Measurements from ENCODE around the gene ARL8A. TPM values are rescaled to one million over a fixed set of nuclear protein-coding genes. Genes with fewer than 3 reads are reported as not detected.
"Not testable (repeated sequence)": the region's sequence is repeated elsewhere in the genome, so short reads cannot be mapped to it uniquely, and the experiment has no call there.

The ARL8A gene
- total RNA-seq: 63.6 TPM

DNA sequence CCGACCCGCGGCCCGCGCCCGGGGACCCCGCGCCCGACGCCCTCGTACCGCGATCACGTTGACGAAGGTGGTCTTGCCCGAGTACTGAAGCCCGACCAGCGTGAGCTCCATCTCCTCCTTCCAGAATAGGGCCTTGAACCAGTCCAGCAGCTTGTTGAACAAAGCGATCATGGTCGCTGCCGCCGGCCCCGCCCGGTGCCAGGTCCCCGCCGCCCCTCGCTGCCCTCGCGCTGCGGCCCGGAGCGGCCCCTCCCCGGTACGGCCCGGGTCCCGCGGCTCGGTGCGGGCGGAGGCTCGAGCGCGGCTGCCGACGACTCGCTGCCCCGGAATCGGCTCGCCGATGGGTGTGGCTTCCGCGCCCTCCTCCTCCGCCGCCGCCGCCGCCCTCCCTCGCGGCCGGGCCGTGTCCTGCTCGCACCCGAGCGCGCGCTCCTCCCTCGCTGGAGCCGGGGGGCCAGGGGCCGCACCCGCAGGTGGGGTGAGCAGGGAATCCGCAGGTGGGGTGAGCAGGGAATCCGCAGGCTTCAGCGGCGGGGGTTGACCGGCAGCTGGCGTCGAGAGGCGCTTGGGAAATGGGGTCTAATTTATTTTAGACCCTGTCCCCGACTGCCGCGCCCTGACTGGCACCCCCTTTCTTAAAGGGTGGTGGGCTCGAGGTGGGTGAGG, at the start of gene ARL8A:
TSS of gene ARL8A (minus strand) at position 336 of the 666 bp plus-strand sequence. CDS start at position 171, 165 bp downstream.
- Histone ChIP-seq H3K27me3 (ENCODE audit: insufficient read depth, low read length) (no peaks in the 10 kb centered on the region), H3K4me3 (ENCODE audit: low read length) (peak within 1 kb of the TSS; percentile 96), H3K4me1 (ENCODE audit: insufficient read depth, low read length) (peaks cover 46% of the 10 kb centered on the region), H3K9me3 (ENCODE audit: low read depth, low read length) (no peaks in the 10 kb centered on the region)

DNA sequence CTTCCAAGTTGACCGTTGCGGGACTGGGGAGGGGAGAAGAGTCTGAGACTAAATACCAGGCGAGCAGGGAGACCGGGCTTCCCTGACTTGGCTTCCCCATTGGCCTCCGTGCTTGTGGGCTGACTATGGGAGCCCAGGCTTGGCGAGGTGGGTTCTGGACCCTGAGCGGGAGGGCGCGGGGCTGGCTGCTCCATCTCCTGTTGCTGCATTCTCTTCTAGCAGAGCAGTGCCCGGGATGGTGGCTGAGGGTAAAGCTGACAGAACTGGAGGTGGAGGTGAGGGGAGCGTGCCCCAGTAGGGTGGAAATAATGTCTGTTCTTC, 49.8 kb upstream of the ARL8A start:
- H3K9me3 ChIP-seq (ENCODE audit: low read depth, low read length): no peaks in the 10 kb centered on the region
- no peak overlapping the region for H3K4me3 ChIP-seq (ENCODE audit: low read length)
- H3K4me1 ChIP-seq (ENCODE audit: insufficient read depth, low read length): peaks cover 25% of the 10 kb centered on the region

GRCh38 chr1:202193614-202194327, 49.2 kb upstream of the ARL8A start, which contains the start of gene LGR6:
Gene LGR6 (plus strand): TSS chr1:202193799. CDS start chr1:202193990, 191 bp downstream.
- peaks cover 18% of the 10 kb centered on the region for H3K27me3 ChIP-seq (ENCODE audit: insufficient read depth, low read length)
- peaks cover 20% of the 10 kb centered on the region for H3K4me1 ChIP-seq (ENCODE audit: insufficient read depth, low read length)
- H3K4me3 ChIP-seq (ENCODE audit: low read length): no peak within 1 kb of the TSS
- H3K9me3 ChIP-seq (ENCODE audit: low read depth, low read length): no peaks in the 10 kb centered on the region

More for the DNA sequence above, 49.8 kb upstream of the ARL8A start:
- peaks cover 18% of the 10 kb centered on the region for H3K27me3 ChIP-seq (ENCODE audit: insufficient read depth, low read length)

DNA sequence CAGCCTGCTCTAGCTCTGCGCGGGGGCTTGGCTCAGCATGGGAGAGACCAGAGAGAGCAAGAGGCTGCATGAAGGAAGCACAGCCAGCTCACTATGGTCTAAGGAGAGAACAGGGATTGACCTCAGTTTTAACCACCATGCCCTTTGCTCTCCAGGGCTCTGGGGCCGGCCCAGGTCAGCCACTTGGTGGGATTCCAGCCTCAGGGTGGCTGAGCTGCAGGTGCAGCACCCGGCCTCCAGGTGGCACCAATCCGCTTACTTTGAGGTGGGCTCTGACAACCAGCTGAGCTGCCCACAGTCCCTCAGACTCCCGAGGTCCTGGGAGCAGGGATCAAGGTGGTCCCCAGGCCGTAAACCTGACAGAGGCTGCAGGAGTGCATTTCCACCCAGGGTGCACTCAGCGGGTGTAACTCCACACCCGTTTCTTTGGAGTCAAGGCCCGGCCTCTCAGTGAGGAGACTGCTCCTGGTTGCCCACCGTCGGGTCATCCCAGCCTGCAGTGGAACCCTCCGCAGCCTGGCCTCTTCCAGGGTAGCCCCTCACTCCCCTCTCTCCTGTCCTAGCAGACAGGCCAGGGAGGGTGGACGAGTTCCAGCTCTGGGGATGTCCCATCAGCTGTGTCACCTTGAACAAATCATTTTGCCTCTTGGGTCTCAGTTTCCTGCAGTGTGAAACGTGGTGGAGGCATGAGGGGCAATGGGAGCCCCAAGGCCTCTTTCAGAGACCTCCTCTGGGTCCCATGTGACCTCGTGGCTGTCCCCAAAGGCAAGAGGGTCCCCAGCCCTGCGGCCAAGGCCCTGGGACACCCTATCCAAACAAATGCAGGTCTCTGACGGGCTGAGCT, 48.5 kb upstream of the ARL8A start:
- H3K4me3 ChIP-seq (ENCODE audit: low read length): no peak overlapping the region
- H3K4me1 ChIP-seq (ENCODE audit: insufficient read depth, low read length): peaks cover 12% of the 10 kb centered on the region
- H3K9me3 ChIP-seq (ENCODE audit: low read depth, low read length): no peaks in the 10 kb centered on the region
- H3K27me3 ChIP-seq (ENCODE audit: insufficient read depth, low read length): peaks cover 18% of the 10 kb centered on the region

DNA sequence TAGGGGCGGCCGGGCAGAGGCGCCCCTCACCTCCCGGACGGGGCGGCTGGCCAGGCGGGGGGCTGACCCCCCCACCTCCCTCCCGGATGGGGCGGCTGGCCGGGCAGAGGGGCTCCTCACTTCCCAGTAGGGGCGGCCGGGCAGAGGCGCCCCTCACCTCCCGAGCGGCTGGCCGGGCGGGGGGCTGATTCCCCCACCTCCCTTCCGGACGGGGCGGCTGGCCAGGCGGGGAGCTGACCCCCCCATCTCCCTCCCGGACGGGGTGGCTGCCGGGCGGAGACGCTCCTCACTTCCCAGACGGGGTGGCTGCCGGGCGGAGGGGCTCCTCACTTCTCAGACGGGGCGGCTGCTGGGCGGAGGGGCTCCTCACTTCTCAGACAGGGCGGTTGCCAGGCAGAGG, 46.9 kb upstream of the ARL8A start:
- H3K4me3 ChIP-seq (ENCODE audit: low read length); H3K9me3 ChIP-seq (ENCODE audit: low read depth, low read length); H3K4me1 ChIP-seq (ENCODE audit: insufficient read depth, low read length): not testable (repeated sequence)
- H3K27me3 ChIP-seq (ENCODE audit: insufficient read depth, low read length): peaks cover 18% of the 10 kb centered on the region

- Histone ChIP-seq H3K9me3 (ENCODE audit: low read depth, low read length) (no peaks in the 10 kb centered on the region), H3K4me1 (ENCODE audit: insufficient read depth, low read length) (peaks cover 5% of the 10 kb centered on the region), H3K4me3 (ENCODE audit: low read length) (no peak overlapping the region), H3K27me3 (ENCODE audit: insufficient read depth, low read length) (peaks cover 18% of the 10 kb centered on the region)
These were observed 45.6 kb upstream of the ARL8A start for GRCh38 chr1:202189918-202190715.

GRCh38 chr1:202189001-202189790, 44.7 kb upstream of the ARL8A start:
- H3K4me3 ChIP-seq (ENCODE audit: low read length): no peak overlapping the region
- peaks cover 13% of the 10 kb centered on the region for H3K27me3 ChIP-seq (ENCODE audit: insufficient read depth, low read length)
- peaks cover 9% of the 10 kb centered on the region for H3K4me1 ChIP-seq (ENCODE audit: insufficient read depth, low read length)
- no peaks in the 10 kb centered on the region for H3K9me3 ChIP-seq (ENCODE audit: low read depth, low read length)

- peaks cover 2% of the 10 kb centered on the region for H3K27me3 ChIP-seq (ENCODE audit: insufficient read depth, low read length)
- no peak overlapping the region for H3K4me3 ChIP-seq (ENCODE audit: low read length)
- H3K4me1 ChIP-seq (ENCODE audit: insufficient read depth, low read length): peaks cover 4% of the 10 kb centered on the region
- H3K9me3 ChIP-seq (ENCODE audit: low read depth, low read length): no peaks in the 10 kb centered on the region
These were observed 43.3 kb upstream of the ARL8A start for GRCh38 chr1:202187697-202188407.

DNA sequence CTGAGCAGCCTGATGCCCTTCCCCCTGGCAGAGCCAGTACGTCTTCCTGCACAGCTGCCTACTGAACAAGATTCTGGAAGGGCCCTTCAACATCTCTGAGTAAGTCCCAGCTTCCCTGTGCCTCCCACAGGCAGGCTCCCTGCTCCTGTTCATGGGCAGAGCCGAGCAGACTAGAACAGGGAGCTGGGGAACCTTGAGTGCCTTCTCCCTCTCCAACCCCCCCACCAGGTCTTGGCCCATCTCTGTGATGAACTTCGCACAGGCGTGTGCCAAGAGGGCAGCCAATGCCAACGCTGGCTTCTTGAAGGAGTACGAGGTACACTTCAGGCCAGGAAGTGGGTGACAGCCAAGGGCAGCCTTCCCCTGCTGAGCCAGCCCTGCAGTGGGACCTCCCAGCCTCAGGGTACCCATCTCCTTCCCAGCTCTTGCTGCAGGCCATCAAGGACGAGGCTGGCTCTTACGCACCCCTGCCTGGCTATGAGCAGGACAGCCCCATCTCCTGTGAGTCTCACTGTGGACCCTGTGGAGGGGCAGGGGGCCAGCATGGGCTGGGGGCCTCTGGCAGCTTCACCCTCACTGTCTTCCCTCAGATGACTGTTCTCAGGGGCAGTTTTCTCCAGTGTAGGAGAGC, 42.6 kb upstream of the ARL8A start:
- no peaks in the 10 kb centered on the region for H3K27me3 ChIP-seq (ENCODE audit: insufficient read depth, low read length)
- H3K4me3 ChIP-seq (ENCODE audit: low read length): no peak overlapping the region
- H3K9me3 ChIP-seq (ENCODE audit: low read depth, low read length): no peaks in the 10 kb centered on the region
- peaks cover 4% of the 10 kb centered on the region for H3K4me1 ChIP-seq (ENCODE audit: insufficient read depth, low read length)

GRCh38 chr1:202186327-202186726, 41.8 kb upstream of the ARL8A start:
- H3K4me1 ChIP-seq (ENCODE audit: insufficient read depth, low read length): peaks cover 4% of the 10 kb centered on the region
- no peak overlapping the region for H3K4me3 ChIP-seq (ENCODE audit: low read length)
- no peaks in the 10 kb centered on the region for H3K27me3 ChIP-seq (ENCODE audit: insufficient read depth, low read length)
- no peaks in the 10 kb centered on the region for H3K9me3 ChIP-seq (ENCODE audit: low read depth, low read length)

- no peaks in the 10 kb centered on the region for H3K27me3 ChIP-seq (ENCODE audit: insufficient read depth, low read length)
- no peak overlapping the region for H3K4me3 ChIP-seq (ENCODE audit: low read length)
- no peaks in the 10 kb centered on the region for H3K9me3 ChIP-seq (ENCODE audit: low read depth, low read length)
- peaks cover 4% of the 10 kb centered on the region for H3K4me1 ChIP-seq (ENCODE audit: insufficient read depth, low read length)
These were observed 40.4 kb upstream of the ARL8A start for GRCh38 chr1:202184750-202185460.

- Histone ChIP-seq H3K27me3 (ENCODE audit: insufficient read depth, low read length) (no peaks in the 10 kb centered on the region), H3K9me3 (ENCODE audit: low read depth, low read length) (no peaks in the 10 kb centered on the region), H3K4me1 (ENCODE audit: insufficient read depth, low read length) (peaks cover 4% of the 10 kb centered on the region), H3K4me3 (ENCODE audit: low read length) (no peak overlapping the region)
These were observed 37.7 kb upstream of the ARL8A start for GRCh38 chr1:202182040-202182877.

Measured in mononuclear cell (primary cell).